GM21528 (cell line): ENCODE results near the gene SLC22A4.

Experiments
- ATAC-seq: cut with Tn5 transposase; IDR thresholded peaks from one replicate; pipeline ENCODE4 v1.9.1; 2021; ENCODE audit warnings: mild to moderate bottlenecking, moderate library complexity; ENCODE audit not compliant: unreplicated experiment, low FRiP score

The SLC22A4 gene

GRCh38 chr5:132261881-132262845 lies 32.0 kb upstream of the SLC22A4 start:
- no peak for ATAC-seq

- ATAC-seq = no peak
Measured at GRCh38 chr5:132262882-132263547, 31.2 kb upstream of the SLC22A4 start.

DNA sequence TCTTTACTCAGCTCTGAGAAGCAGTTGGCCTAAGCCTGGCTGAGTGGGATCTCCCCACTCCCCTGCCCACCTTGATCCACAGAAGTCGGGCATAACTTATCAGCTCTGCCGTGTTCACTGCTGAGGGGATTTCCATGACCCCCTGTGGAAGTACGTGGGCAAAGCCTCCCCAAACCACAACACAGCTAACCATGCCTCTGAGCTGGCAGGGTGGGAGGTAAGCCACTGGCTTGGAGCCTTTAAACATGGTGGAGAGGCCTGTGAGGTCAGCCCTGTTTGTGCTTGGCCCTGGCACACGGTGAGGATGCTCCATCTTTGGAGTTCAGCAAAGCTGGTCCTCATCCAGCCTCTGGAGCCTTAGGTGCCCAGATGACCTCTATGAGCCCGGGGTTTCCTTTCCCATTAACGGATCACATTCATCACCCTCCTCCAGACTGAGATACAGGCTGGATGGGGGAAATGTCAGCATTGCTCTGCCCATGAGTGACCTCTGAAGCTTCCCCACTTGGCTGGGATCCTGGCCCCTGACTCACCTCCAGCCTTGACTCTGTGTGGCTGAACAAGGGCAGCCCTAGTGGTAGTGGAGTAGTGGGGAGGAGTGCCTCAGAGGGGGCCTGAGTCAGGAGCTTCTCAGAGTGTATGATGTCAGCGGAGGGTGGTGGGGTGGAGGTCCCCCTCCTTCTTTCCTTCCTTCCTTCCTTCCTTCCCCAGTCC lies 30.5 kb upstream of the SLC22A4 start:
- ATAC-seq = no peak

GRCh38 chr5:132264546-132265335 lies 29.5 kb upstream of the SLC22A4 start:
- ATAC-seq = no peak

DNA sequence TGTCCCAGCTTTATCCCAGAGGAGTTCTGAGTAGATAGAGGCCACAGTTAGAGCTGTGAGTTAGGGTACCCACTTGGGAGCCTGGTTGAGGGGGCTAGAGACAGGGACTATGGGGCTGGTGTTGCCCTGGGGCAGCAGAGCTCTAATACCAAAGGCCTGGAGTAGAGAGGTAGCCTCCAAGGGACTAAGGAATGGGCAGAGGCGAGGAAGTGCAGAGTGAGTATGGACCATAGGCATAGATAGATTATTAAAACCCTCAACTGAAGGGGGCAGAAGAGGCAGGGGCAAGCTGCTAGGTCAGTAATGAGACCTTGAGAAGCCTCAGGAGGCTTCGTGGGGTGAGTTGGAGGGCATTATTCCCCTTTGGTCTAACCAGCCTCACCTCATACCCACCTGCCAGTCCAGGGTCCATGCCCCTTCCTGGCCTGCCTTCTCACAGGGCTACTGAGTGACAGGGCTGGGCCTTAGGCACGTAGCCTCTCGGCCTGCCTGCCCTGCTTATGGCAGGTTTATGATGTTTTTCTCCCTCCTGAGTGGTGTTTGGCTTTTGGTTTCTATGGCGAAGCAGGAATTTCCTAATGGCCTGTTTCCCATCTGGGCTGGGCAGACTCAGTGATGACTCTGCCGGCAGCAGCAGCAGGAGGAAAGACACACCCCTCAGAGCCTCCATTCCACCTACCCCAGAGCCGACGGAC lies 28.7 kb upstream of the SLC22A4 start:
- no peak for ATAC-seq

GRCh38 chr5:132266031-132266835 lies 28.0 kb upstream of the SLC22A4 start:
- ATAC-seq = no peak

DNA sequence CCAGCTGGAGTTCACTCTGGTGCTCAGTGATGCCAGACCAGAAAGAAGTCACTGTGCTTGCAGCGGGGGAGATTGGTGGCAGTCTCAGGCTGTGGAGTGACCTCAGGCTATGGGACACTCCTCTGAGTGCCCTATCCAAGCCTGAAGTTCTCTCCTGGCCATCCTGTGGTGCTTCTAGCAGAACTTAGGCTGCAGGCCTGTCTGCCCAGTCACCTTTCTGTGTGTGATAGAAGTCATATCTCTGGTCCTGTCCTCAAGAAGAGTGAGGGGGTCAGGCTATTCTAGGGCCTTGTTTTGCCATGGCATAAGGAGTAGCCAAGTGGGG lies 27.4 kb upstream of the SLC22A4 start:
- no peak for ATAC-seq

DNA sequence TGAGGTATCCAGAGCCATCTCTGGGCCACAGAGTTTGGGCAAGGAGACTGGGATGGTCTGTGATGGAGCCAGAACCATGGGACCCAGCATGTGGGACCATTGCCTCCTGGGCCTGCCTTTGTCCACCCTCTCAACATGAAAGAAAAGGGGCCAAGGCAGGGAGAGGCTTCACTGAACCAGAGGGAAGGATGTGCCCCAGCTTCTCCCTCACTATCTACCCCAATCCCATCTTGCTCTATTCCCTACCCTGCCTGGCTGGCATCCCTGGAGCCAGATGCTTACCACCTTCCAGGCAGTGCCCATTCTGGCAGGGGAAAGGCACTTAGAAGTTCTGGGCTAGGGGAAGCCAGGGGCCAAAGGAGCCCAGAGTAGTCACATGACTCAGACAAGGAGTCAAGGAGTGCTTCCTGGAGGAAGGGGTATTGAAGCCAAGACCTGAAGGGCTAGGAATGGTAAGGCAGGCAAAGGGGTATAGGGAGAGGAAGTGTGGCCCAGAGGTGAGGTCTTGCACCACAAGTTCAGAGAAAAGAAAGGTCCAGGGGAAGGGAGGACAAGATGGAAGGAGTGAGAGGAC lies 26.9 kb upstream of the SLC22A4 start:
- ATAC-seq = no peak

DNA sequence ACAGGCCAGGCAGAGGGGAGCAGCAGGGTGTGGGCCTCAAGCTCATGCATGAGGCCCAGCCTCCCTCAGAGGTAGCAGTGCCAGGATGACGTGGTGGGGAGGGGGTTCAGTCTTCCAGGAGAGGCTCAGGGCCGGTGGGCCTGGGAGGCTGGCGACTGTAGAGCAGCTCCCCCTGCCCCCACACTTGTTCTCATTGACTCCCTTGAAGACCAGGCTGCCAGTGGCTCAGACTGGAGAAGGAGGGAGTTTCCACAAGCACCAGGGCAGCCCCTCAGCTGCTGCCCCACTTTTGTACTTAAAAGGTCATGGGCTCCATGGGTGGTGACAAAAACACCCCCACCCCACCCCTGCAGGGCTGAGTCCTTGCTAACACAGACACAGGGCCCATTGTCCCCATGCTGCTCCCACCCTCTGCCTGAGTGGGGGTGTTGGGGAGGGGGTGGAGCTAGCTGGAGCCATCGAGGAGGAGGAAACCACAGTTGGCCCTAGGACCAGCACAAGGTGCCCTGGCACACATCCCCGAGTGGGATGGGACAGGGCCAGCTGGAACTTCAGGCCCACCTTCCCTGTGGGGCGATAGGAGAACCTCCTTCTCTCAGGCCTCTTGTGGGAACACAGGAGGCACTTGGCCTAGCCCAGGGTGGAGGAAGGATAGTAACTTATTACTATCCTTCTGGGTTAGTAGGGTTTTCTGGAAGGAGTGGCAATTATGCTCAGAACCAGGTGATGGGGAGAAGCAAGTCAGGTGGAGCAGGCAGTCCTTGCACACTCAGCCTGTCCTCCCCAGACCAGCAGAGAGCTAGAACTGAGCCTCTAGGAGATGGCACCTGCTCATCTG lies 26.0 kb upstream of the SLC22A4 start:
- no peak for ATAC-seq

DNA sequence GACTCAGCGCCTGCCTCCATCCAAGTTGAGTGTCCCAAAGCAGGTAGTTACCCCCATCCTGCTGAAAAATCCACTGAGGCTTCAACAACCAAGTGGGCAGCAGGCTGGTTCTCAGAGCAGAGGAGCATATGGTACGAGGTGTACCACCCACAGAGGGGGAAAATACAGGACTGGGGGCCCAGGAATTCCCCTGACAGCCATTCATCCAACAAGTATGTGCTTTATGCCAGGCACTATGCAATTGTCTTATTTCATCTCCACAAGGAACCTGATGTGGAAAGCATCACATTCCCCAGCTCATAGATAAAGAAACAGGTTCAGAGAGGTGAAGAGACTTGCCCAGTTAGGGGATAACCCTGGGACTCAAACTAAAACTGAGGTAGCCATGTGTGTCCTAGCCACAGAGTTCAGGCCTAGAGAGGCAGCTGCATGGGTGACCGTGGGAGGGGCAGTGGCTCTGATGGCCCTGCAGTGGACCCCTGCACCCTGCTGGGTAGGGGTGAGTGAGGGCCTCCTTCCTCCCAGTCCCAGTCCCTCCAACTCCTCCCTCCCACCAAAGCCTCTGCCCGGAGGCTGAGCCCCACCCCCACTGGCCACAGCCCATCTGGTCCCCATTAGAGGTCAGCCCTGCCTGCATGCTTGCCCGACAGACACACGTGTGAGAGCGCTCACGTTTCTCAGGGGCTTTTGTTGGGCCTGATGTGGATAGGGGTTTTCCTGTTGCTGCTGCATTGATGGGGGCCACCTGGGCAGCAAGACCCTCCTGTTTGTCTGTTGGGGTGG lies 25.2 kb upstream of the SLC22A4 start:
- peak; percentile 56 for ATAC-seq

GRCh38 chr5:132269635-132270334 lies 24.4 kb upstream of the SLC22A4 start:
- ATAC-seq = no peak

DNA sequence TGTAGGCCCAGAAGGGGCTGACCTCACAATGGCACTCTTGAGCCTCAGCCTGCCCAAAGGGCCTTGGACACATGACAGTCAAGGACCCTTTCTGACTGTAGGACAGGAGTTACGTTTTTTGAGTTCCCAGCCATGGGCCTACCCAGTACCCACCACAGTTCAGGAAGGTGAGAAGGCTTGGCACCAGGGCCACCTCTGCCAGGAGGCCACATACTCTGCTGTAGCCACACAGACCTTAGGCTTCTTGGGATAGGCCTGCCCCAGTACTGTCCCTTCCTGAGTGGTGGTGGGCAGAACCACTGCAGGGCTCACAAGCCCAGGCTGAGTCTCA lies 23.9 kb upstream of the SLC22A4 start:
- ATAC-seq = no peak

GRCh38 chr5:132270706-132271105 lies 23.5 kb upstream of the SLC22A4 start:
- ATAC-seq = no peak

- no peak for ATAC-seq
Measured at GRCh38 chr5:132271251-132272246, 22.6 kb upstream of the SLC22A4 start.
